Activated naive CD8-positive, alpha-beta T cell treated with anti-CD3 and anti-CD28 coated beads, Interleukin-2, amount 50 U/mL, for 16 hours (primary cell): ENCODE data around the gene PRKG1.

ENCODE experiments used
- DNase-seq: peaks from one replicate; pipeline ENCODE4 v3.0.0-alpha.2; 2020; ENCODE audit warnings: low read depth, low spot score

Gene PRKG1

DNA sequence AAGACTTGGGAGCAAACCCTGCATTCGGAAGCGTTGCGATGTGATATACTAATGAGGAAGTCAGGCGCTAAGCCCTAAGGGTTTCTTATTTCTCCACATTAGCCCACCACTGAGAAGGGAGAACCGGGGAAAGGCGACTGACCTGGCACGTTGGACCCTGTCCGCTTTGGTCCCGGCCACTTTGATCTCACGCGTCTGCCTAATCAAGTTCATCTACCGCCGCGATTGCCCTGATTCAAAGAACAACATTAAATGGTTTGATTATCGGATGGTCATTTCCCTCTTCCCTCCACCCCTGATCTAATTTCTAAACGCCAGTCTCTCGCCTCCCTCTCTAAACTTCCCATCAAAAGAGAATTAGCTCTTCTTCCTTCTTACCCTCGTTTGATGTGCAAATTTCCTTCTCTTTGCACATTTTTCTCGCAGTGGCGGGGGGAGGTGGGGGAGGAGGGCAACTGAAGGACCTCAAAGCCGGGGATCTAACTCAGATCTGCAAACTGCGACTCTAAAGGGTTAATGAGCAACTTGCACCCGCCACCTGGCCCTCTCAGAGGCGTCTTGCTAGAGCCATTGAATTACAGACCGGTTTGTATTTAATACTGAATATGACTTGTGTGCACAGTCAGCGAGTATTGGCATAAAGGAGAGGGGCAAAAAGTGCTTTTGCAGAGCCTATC lies 1239.1 kb downstream of the PRKG1 start:
- no peak for DNase-seq

DNA sequence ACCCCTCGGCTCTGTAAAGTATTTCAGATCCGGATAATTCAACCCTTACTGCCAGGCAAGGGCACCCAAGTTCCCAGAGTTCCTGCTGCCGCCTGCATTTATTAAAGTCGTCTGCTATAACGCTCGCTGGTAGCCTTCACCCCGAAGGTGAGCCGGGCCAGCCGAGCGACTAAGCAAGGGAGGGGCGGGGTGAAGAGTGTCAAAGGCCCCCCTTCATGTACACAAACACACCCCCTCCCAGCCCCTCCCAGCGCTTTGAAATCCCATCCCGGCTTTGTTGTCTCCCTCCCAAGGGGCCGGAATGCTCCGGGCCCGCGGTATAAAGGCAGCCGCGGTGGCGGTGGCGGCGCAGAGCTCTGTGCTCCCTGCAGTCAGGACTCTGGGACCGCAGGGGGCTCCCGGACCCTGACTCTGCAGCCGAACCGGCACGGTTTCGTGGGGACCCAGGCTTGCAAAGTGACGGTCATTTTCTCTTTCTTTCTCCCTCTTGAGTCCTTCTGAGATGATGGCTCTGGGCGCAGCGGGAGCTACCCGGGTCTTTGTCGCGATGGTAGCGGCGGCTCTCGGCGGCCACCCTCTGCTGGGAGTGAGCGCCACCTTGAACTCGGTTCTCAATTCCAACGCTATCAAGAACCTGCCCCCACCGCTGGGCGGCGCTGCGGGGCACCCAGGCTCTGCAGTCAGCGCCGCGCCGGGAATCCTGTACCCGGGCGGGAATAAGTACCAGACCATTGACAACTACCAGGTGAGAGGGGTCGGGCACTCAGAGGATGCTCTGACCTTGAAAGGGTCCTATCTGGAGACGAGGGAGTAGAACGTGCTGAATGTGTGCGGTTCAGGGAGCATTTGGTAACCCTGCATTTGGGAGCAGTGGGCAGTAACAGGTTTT lies 1239.9 kb downstream of the PRKG1 start, which contains the start of gene DKK1:
TSS of gene DKK1 (plus strand) at position 349 of the 889 bp plus-strand sequence. CDS start at position 503, 154 bp downstream.
- DNase-seq = no peak

DNA sequence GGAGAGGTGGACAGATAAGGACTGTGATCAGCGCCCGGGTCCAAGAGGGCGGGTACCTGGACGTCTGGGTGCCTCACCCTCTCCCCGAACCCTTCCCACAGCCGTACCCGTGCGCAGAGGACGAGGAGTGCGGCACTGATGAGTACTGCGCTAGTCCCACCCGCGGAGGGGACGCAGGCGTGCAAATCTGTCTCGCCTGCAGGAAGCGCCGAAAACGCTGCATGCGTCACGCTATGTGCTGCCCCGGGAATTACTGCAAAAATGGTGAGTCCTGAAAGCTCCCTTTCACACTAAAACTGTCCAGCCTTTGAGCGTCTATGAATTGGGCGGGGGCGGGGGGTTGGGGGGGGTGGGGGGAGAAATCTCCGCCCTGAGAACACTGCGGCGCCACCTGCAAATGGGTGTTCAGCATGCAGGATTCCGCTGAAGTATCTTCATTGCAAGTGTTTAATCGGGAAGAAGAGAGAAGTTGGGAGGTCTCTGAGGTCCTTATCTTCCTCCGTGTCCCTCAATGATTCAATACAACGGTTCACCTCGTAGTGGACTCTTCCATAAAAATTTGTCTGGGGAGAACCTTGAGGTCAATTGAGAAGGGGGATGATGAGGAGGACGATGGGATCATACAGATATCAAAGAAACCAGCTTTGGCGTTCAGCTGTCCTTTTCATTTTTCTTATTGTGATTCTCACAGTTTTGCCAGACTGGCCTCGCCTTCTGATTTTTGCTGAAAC lies 1240.7 kb downstream of the PRKG1 start:
- no peak for DNase-seq

DNA sequence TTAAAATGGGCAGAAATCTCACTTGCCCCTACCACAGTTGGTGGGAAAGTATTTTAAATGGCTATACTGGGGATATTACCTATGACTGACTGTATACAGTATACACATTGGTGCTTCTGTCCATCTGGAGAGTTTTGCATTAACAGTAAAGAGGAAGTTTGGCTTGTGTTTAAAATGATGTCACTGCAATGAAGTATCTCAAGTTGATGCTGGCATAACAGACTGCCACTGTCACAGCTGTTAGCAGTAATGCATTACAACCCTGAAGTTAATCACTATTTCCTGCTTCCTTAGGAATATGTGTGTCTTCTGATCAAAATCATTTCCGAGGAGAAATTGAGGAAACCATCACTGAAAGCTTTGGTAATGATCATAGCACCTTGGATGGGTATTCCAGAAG lies 1241.7 kb downstream of the PRKG1 start:
- no peak for DNase-seq

DNA sequence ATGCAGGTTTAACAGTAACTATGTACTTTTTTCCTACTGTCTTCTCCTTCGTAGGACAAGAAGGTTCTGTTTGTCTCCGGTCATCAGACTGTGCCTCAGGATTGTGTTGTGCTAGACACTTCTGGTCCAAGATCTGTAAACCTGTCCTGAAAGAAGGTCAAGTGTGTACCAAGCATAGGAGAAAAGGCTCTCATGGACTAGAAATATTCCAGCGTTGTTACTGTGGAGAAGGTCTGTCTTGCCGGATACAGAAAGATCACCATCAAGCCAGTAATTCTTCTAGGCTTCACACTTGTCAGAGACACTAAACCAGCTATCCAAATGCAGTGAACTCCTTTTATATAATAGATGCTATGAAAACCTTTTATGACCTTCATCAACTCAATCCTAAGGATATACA lies 1242.2 kb downstream of the PRKG1 start:
- no peak for DNase-seq

DNA sequence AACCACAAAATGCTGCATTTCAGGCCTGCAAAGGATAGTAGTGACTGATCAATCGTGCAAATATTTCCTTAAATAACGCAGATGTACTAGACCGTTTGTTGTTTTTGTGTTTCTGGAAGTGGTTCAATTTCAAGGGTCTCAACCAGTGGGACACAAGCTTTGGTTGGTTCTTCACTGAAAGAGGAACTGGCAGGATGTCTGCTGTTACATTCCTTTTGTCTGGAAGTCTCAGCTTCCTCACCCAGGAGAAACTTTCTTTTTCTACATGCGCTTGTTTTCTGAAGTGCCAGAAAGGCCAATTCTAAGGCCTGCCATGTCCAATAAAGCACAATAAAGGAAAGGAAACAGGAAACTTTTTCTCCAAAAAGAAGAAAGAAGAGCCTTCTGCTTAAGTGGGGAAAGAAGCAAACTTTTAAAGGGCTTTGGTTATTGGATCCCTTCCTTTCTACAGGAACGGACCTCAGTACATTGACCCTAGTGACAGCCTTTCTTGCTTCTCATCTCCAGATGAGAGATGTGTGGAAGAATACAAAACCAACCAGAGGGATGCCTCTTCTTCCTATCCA lies 1243.9 kb downstream of the PRKG1 start:
- DNase-seq = no peak

DNA sequence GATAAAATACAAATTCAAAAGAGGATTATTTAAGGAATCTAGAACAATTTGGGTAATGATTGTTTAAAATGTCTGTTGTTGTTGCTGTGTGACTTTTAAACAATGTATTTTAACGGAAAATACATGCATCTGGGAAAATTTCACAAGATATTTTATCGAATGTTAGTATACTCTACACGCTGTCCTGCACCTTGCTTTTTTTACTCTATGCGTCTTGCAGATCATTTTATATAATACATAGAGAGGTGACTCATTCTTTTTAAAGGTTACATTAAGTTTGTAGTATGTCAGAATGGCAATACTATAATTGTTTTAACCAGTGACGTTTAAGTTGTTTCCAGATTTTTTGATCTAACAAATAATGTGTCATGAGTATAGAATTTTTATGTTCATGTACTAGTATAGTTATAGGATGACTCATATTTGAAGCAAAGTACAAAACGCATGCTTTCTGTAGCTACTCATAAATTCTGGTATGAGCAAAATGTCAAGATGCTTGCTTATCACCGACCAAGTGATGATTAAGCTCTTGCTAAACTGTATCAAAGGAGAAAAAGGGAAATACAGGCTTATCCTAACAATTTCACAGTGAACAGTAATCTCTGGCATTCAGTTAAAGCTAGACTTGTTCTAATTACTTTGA lies 1244.7 kb downstream of the PRKG1 start:
- DNase-seq = no peak

DNA sequence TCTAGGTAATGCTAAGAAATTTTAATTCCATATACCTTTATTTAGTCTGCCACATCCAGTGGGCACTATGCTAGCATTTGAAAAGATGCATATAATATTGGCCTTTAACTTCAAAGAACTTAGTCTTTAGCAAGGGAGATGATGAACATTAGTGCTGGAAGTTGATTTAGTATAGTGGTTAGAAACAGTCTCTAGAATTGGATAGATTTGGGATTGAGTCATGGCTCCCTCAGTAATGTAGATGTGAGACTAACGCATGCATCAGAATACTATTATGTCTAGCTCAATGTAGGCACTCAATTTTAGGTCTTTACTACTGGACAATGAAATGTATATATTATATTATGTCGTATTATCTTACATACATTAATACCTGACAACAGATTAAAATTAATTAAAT lies 1245.6 kb downstream of the PRKG1 start:
- DNase-seq = no peak

DNA sequence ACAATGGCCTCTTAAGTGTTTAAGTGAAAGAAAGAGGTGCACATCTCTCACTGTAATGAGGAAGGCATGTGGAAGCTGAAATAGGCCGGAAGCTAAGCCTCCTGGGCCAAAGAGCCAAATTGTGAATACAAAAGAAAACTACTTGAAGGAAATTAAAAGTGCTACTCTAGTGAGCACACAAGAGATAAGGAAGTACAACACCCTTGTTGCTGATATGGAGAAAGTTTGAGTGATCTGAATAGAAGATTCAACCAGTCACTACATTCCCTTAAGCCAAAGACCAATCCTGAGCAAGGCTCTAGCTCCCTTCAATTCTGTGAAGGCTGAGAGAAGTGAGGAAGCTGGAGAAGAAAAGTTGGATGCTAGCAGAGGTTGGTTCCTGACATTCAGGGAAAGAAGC lies 1248.0 kb downstream of the PRKG1 start:
- no peak for DNase-seq

DNA sequence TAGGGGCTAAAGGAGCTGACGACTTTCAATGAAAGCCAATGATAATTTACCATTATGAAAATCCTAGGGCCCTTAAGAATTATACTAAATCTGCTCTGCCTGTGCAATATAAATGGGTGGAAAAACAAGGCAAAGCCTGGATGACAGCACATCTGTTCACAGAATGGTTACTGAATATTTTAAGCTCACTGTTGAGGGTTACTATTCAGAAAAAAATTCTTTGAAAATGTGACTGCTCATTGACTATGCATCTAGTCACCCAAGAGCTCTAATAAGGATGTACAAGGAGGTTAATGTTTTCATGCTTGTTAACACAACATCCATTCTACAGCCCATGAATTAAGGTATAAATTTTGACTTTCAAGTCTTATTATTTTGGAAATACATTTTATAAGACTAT lies 1248.6 kb downstream of the PRKG1 start:
- no peak for DNase-seq

DNA sequence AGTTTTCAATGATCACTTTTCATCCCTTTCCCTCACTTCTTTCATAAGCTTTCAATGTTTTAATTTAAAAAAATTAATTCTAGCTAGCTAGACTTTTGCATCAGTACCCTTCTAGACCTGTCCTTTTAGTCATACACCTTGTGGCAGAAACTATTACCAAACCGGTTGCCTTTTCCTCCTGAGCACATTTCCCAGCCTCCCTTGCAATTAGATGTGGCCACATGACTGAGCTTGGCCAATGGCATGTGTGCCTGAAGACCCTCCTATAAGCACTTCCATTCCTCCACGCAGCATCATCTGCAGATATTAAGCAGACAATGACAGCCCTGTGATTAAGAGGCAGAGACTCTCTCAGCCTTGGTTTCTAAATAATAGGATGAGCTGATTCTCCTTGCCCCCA lies 1252.1 kb downstream of the PRKG1 start:
- no peak for DNase-seq

DNA sequence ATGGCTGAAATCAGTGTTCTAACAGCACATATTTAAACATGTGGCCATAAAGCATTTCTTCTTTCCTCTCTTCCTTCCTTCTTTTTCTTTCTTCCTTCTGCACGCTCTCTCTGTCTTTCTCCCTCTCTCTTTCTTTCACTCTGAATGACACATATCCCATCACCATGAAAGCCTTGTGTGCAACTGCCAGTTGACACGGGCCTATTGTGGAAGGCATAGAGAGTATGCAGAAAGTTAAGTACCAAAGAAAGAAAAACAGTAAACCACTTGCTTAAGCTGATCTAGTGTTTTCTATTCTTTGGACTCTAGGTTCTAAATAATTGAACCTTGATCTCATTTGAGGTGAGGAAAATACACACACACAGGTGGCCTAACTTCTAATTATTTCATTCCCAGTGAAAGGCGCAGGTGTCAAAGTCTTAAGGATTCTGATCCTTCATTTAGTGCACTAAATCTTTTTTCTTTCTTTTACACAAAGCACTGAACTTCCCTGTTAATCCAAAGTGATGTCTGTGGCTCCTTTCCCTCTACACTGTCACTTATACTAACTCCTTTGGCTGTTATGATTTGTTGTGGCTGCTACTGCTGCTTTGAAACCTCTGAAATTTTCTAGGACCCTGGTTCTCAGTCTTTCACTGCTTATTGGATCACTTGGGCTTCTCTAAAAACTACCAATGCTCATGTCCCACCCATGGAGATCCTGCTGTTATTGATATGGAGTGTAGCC lies 1257.5 kb downstream of the PRKG1 start:
- DNase-seq = no peak

DNA sequence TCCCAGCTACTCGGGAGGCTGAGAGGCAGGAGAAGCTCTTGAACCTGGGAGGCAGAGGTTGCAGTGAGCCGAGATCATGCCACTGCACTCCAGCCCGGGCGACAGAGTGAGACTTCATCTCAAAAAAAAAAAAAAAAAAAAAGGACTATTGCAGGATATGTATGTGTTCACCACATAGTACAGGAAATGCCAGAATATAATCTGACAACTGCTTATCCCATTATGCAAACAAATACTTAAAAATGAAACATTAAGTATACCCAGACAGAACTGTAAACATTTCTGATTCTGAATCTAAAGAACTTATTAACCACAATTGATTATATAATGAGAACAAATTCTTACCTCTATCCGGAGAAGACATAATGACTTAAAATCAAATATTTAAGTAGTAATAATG lies 1258.5 kb downstream of the PRKG1 start:
- DNase-seq = no peak

DNA sequence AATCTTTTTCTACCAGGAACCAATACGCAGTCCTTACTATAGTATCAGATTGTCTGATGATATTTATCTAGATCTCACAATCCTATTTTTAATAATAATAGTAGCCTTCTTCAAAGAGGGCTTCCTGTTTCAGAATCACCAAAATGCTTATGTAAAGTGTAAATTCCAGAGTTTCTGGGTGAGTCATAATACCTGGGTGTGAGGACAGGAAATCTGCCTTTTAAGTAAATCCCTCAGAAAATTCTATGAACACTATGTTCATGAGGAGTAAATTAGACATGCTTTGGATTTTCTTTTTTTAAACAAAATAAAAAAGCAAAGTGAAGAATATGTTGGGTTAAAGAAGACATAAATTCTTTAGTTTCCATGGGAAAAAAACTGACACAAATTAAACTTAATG lies 1260.3 kb downstream of the PRKG1 start:
- DNase-seq = no peak

DNA sequence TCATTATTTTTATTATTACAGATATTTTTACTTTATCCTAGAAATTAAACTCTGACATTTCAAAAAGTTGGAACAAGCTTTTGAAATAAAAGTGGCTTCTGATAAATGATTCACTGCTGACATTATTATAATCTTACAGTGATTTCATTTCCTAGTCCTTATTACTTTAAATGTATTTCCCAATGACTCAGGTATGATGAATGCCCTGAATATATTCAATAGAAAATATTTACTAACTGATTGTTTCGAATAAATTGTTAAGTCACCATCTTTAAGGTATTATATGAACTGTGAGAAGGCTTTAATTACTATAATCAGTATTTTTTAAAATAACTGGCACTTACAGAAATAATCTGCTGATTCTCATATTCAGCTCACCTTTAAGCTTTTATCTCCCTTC lies 1261.4 kb downstream of the PRKG1 start:
- no peak for DNase-seq

DNA sequence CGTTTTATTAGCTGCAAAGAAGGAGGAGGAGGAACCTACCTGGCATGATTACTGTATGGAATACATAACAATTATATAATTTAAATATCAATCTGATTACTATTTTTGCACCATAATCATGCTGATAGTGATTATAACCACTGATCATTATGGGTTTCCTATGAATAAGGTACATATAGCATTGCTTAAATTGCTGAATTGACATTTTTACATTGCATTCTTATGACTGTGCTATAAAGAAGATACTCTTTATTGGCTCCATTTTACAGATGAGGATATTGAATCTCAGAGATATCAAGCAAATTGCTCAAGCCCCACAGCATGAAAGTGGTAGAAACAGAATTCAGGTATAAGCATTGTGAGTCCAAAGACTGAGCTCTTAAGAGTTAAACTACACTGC lies 1262.9 kb downstream of the PRKG1 start:
- DNase-seq = no peak

DNA sequence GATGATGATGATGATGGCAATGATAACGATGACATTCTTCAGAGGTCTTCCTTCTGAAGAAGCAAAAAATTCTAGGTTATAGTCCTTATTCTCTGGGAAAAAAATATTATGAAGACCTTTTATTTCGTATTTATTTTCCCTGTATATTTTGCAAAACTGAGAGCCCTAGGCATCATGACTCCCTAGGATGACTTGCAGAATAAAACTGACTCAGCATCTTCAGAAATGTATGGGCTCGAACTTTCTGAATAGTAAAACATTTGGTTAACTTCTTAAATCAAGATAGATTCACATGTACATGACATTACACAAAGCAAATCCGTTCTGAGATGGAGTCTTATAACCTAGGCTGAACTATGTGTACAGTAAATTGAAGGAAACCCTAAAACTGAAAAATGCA lies 1269.2 kb downstream of the PRKG1 start:
- DNase-seq = no peak

DNA sequence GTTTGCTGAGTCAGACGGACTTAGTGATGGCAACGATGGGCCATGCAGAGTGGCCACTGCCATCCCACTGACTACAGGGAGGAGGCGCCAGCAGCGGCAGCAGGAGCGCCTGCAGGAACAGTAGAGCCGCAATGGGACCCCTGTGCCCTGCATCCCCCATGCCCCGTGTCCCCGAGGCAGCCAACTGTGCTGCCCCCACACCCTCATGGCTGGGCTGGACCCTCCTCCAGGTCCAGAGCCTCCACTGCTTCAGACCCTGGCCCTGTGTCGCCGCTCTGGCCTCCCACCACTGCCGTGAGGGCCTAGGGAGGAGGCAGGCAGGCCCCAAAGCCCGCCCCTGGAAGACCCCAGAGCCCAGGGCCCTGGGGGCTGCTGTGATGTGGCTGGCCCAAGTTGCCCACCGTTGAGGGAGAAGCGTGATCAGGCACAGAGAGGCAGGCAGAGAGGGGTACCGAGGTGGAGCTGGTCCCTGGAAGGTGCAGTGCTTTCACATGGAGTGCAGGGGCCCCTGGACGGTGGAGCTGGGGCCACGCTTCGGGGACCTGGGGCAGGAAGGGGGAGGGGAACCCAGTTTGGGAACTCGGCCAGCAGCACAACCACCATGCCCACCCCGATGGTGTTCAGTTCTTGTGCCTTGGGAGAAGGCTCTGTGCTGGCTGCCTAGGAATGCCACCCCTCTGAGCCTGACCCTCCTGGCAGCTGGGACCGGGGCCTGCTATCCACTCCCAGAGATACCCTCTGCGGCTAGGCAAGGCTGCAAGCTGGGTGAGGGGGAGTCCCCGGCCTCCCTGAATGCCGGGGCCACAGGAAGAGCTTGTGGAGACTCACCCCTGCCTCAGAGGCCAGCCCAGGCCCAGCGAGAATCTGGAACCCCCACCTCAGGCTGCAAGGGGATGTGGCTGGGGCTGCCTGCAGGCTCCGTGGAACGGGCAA lies 1272.4 kb downstream of the PRKG1 start:
- DNase-seq = no peak

DNA sequence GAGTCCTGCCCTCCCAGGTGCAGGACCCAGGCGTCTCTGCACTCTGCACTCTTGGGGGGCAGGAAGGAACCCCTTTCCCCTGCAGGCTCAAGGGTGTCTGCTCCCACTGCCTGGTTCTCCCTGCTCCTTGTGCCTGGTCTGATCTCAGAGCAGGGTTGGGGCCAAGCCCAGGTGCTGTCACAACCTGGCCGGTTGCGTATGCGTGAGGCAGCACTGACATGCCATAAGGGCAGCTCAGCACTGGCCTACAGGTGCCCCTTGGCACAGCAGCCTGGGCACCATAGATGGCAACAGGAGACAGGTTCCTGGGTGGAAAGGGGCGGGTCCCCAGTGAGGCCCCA lies 1273.0 kb downstream of the PRKG1 start:
- DNase-seq = no peak
